ENCODE measurements around the gene CDH4. TPM values are rescaled to one million over a fixed set of nuclear protein-coding genes. Genes with fewer than 3 reads are reported as not detected.

CDH4 gene
- total and polyA plus RNA-seq, 2 of the 8 experiments (the other 6 are each of a cell fraction or from before 2014, with no cell fraction given) = 4.3 to 7.9 TPM

- no peak overlapping the region for H2BK20ac ChIP-seq (ENCODE audit: low read length)
- H3K23ac ChIP-seq (ENCODE audit: insufficient read length) = no peak overlapping the region
- H2BK15ac ChIP-seq (ENCODE audit: low read length) = no peak overlapping the region
- no peak overlapping the region for H4K5ac ChIP-seq (ENCODE audit: insufficient read length, low read depth, low read length)
- H3K9me3 ChIP-seq (ENCODE audit: insufficient read depth in 2 of 2, low read depth in 1 of 2, low read length in 1 of 2) = peaks cover 4 to 6% of the 10 kb centered on the region in 2 experiments; a peak in 1 of 4 replicates
- H3K4me2 ChIP-seq (ENCODE audit: insufficient read depth in 1 of 2, low read depth in 2 of 2, low read length in 2 of 2) = no peak overlapping the region
- H3K18ac ChIP-seq (ENCODE audit: extremely low read depth, low read length) = no peak overlapping the region
- no peak overlapping the region for H3K14ac ChIP-seq (ENCODE audit: insufficient read length)
- H3K27me3 ChIP-seq (replicated peaks in 1 of 4; ENCODE audit: control insufficient read depth in 3 of 4, extremely low read depth in 1 of 4, insufficient read depth in 3 of 4, low read length in 3 of 4) = no peaks in the 10 kb centered on the region; a peak in 1 of 7 replicates
- no peak overlapping the region for H3K9ac ChIP-seq (replicated peaks in 1 of 4; ENCODE audit: extremely low read depth in 1 of 4, low read depth in 3 of 4, low read length in 3 of 4)
- 80% methylated on average over 11 of the region's 11 CpGs; no CpG with 5 or more reads in 1 of the 2 experiments for WGBS, 2 experiments (ENCODE audit: extremely low coverage in 1 of 2, insufficient coverage in 1 of 2, insufficient read length in 1 of 2, insufficient replicate concordance in 2 of 2, low coverage in 1 of 2, low lambda C conversion rate in 2 of 2, missing lambda C conversion rate in 1 of 2)
- H2AFZ ChIP-seq (ENCODE audit: low read length) = no peak overlapping the region
- no peak overlapping the region for H3K4ac ChIP-seq (replicated peaks; ENCODE audit: insufficient read length, low read depth, low read length)
- ChIA-PET CTCF (ENCODE audit: partially characterized antibody) (interaction anchor here (0.6 to 2.3 kb wide), 5 partner anchors 13 to 142 kb away, joined by 3 to 7 read pairs (median 4); no protein-coding TSS in a partner anchor), POLR2A (ENCODE audit: partially characterized antibody) (no interaction called here)
- no peaks in the 10 kb centered on the region for H3K79me2 ChIP-seq (ENCODE audit: control insufficient read depth in 1 of 2, insufficient read depth in 2 of 2, low read length in 2 of 2)
- FAIRE-seq = no peak
- H3K56ac ChIP-seq (replicated peaks; ENCODE audit: insufficient read length, low read depth, low read length) = no peak overlapping the region
- no peaks in the 10 kb centered on the region for H3K23me2 ChIP-seq (ENCODE audit: low read depth, low read length)
- H3K36me3 ChIP-seq (ENCODE audit: control insufficient read depth in 2 of 4, insufficient read depth in 4 of 4, low read length in 3 of 4) = no peaks in the 10 kb centered on the region; a peak in 1 of 8 replicates
- H3K4me3 ChIP-seq (ENCODE audit: extremely low read depth in 1 of 4, insufficient read depth in 2 of 4, low read depth in 3 of 4, low read length in 4 of 4) = no peak overlapping the region
- no peaks in the 10 kb centered on the region for H3K79me1 ChIP-seq (ENCODE audit: low read depth, low read length)
- H2BK5ac ChIP-seq (ENCODE audit: low read depth, low read length) = no peak overlapping the region
- no peak overlapping the region for H3K27ac ChIP-seq (ENCODE audit: low read depth, low read length)
- no peak overlapping the region for H4K91ac ChIP-seq (replicated peaks; ENCODE audit: insufficient read length, low read length)
- no peaks in the 10 kb centered on the region for H4K20me1 ChIP-seq (replicated peaks in 1 of 2; ENCODE audit: control insufficient read depth in 1 of 2, insufficient read depth in 2 of 2, low read length in 2 of 2)
- no peak for DNase-seq (ENCODE audit: low read depth in 1 of 2, low spot score in 2 of 2)
- no peaks in the 10 kb centered on the region for H3K4me1 ChIP-seq (replicated peaks in 1 of 4; ENCODE audit: control insufficient read depth in 3 of 4, insufficient read depth in 4 of 4, low read length in 3 of 4)
- no peak overlapping the region for H2AK5ac ChIP-seq (ENCODE audit: low read depth, low read length)
- no peak overlapping the region for H2BK12ac ChIP-seq (ENCODE audit: low read depth, low read length)
- no peak overlapping the region for H4K8ac ChIP-seq (ENCODE audit: extremely low read depth, insufficient read depth, low read length)
- H2BK120ac ChIP-seq (replicated peaks; ENCODE audit: low read depth, low read length) = no peak overlapping the region
- TF ChIP-seq CHD1 (IDR thresholded peaks at IDR 0.05; ENCODE audit: low read depth, low read length) (no peak), PHF8 (conservative IDR thresholded peaks at IDR 0.05; ENCODE audit: low read depth, low read length) (no peak), HDAC2 (IDR thresholded peaks at IDR 0.05; ENCODE audit: borderline replicate concordance in 1 of 2, low read depth in 2 of 2, low read length in 2 of 2) (no peak), GABPA (IDR thresholded peaks at IDR 0.05; ENCODE audit: borderline replicate concordance, insufficient read depth, low read length) (no peak), CREB1 (IDR thresholded peaks at IDR 0.05) (no peak), SRF (IDR thresholded peaks at IDR 0.05; ENCODE audit: low read depth, low read length) (no peak), RXRA (IDR thresholded peaks at IDR 0.05; ENCODE audit: insufficient read depth, low read depth, low read length) (no peak), KDM1A (IDR thresholded peaks at IDR 0.05; ENCODE audit: borderline replicate concordance, low read length) (no peak), EZH2 (IDR thresholded peaks at IDR 0.05; ENCODE audit: low read depth, low read length, severe bottlenecking) (no peak)
- TF ChIP-seq, protein P1, sequence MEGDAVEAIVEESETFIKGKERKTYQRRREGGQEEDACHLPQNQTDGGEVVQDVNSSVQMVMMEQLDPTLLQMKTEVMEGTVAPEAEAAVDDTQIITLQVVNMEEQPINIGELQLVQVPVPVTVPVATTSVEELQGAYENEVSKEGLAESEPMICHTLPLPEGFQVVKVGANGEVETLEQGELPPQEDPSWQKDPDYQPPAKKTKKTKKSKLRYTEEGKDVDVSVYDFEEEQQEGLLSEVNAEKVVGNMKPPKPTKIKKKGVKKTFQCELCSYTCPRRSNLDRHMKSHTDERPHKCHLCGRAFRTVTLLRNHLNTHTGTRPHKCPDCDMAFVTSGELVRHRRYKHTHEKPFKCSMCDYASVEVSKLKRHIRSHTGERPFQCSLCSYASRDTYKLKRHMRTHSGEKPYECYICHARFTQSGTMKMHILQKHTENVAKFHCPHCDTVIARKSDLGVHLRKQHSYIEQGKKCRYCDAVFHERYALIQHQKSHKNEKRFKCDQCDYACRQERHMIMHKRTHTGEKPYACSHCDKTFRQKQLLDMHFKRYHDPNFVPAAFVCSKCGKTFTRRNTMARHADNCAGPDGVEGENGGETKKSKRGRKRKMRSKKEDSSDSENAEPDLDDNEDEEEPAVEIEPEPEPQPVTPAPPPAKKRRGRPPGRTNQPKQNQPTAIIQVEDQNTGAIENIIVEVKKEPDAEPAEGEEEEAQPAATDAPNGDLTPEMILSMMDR (IDR thresholded peaks at IDR 0.05; ENCODE audit: control extremely low read depth in 1 of 3, insufficient read depth in 1 of 3, low read depth in 1 of 3, low read length in 3 of 3) = no peak
Observed at GRCh38 chr20:61846741-61847419, 594.8 kb downstream of the CDH4 start.

All from H1 (cell line).